HCT116 (cell line): ENCODE measurements around the gene RYR2. TPM values are rescaled to one million over a fixed set of nuclear protein-coding genes. Genes with fewer than 3 reads are reported as not detected.

ENCODE experiments used
- ATAC-seq: fragments of 200-7000 bp; cut with Tn5 transposase; 2 replicates; pipeline ENCODE4 v1.9.1; 2020; ENCODE audit warnings: mild to moderate bottlenecking, moderate library complexity
- BruUV-seq: library from RNA; stranded (reverse); fragments of 400-500 nt; replicated peaks from 2 replicates; lab custom pipeline; 2021; lab: Mats Ljungman, UMichigan
- CTCF ChIA-PET: fragments of 300-600 bp; sonication (Branson Sonifier 250); formaldehyde crosslinking; loops from one replicate; lab custom pipeline; 2021; ENCODE audit warnings: antibody characterized with exemption; lab: Charles Lee
- POLR2A ChIA-PET: fragments of 300-600, 350-600 bp; sonication (Branson Sonifier 250); formaldehyde crosslinking; loops from one replicate; lab custom pipeline; 2021; ENCODE audit warnings: antibody characterized with exemption; lab: Charles Lee
- RAD21 ChIA-PET, 2 experiments: fragments of 300-600 bp; sonication (Branson Sonifier 250); formaldehyde crosslinking; loops; one replicate each; lab custom pipeline; 2023; ENCODE audit warnings: low total read pairs in 2 of 2; ENCODE audit not compliant: uncharacterized antibody in 2 of 2, unreplicated experiment in 2 of 2, low non-redundant PET in 1 of 2; lab: Charles Lee
- DNase-seq: peaks from one replicate; pipeline ENCODE4 v3.0.0-alpha.2; 2010; ENCODE audit warnings: low read depth, low spot score
- H2AFZ ChIP-seq: fragments of 200-600 bp; shearing (Covaris generic), sonication (generic); 2 replicates; pipeline ENCODE4 v1.6.1; 2017; ENCODE audit warnings: low read depth, mixed run types, mixed read lengths, antibody characterized with exemption, low read length; ENCODE audit not compliant: poor library complexity, severe bottlenecking
- H3K27ac ChIP-seq: 2 replicates; pipeline ENCODE4 v1.5.1; 2012; ENCODE audit warnings: low read depth, low read length
- H3K27me3 ChIP-seq: fragments of 200-600 bp; sonication (generic); 2 replicates; pipeline ENCODE4 v1.6.1; 2016; ENCODE audit warnings: mixed run types, low read length, mixed read lengths; ENCODE audit not compliant: insufficient read depth
- H3K36me3 ChIP-seq, 2 experiments: fragments of 200-500 bp in 1 of 2; fragments of 200-600 bp in 1 of 2; sonication (Bioruptor generic) in 1 of 2; sonication (generic) in 1 of 2; 2 replicates each; pipeline versions ENCODE4 v1.5.1 to v1.6.1; 2014 to 2016; ENCODE audit warnings: low read length in 2 of 2, inconsistent platforms in 1 of 2, mixed read lengths in 1 of 2, mixed run types in 1 of 2; ENCODE audit not compliant: insufficient read depth in 2 of 2, control insufficient read depth in 1 of 2
- H3K4me1 ChIP-seq, 2 experiments: fragments of 200-600 bp in 1 of 2; sonication (generic) in 1 of 2; 2 replicates each; pipeline versions ENCODE4 v1.5.1 to v1.6.1; 2012 to 2017; ENCODE audit warnings: low read length in 2 of 2, inconsistent platforms in 1 of 2, mild to moderate bottlenecking in 1 of 2, mixed read lengths in 1 of 2, mixed run types in 1 of 2, moderate library complexity in 1 of 2; ENCODE audit not compliant: insufficient read depth in 2 of 2, control insufficient read depth in 1 of 2
- H3K4me2 ChIP-seq: fragments of 200-600 bp; sonication (generic); 2 replicates; pipeline ENCODE4 v1.6.1; 2017; ENCODE audit warnings: mixed run types, low read length, mixed read lengths
- H3K4me3 ChIP-seq, 2 experiments: fragments of 200-600 bp in 1 of 2; sonication (generic) in 1 of 2; replicated peaks in 1 of 2; 2 replicates each; pipeline ENCODE4 v1.5.1; 2011 to 2016; ENCODE audit warnings: low read length in 2 of 2, control low read depth in 1 of 2, low read depth in 1 of 2, mild to moderate bottlenecking in 1 of 2, mixed read lengths in 1 of 2, mixed run types in 1 of 2
- H3K79me2 ChIP-seq: fragments of 200-600 bp; sonication (generic); 2 replicates; pipeline ENCODE4 v1.6.1; 2017; ENCODE audit warnings: mild to moderate bottlenecking, mixed run types, low read length, moderate library complexity, mixed read lengths; ENCODE audit not compliant: insufficient read depth
- H3K9ac ChIP-seq: fragments of 200-600 bp; sonication (generic); 2 replicates; pipeline ENCODE4 v1.6.1; 2016; ENCODE audit warnings: low read length, mixed read lengths
- H3K9me2 ChIP-seq: fragments of 200-600 bp; sonication (generic), shearing (Covaris generic); 2 replicates; pipeline ENCODE4 v1.6.1; 2017; ENCODE audit warnings: mixed run types, mild to moderate bottlenecking, moderate library complexity; ENCODE audit not compliant: insufficient read depth
- H3K9me3 ChIP-seq, 2 experiments: fragments of 200-500 bp in 1 of 2; fragments of 200-600 bp in 1 of 2; sonication (Bioruptor generic) in 1 of 2; sonication (generic) in 1 of 2; 2 replicates each; pipeline ENCODE4 v1.6.1; 2014 to 2017; ENCODE audit warnings: low read length in 2 of 2, mixed read lengths in 2 of 2, inconsistent platforms in 1 of 2, low read depth in 1 of 2, mild to moderate bottlenecking in 1 of 2, mixed run types in 1 of 2, moderate library complexity in 1 of 2; ENCODE audit not compliant: control insufficient read depth in 1 of 2, insufficient read depth in 1 of 2
- H4K20me1 ChIP-seq: fragments of 200-600 bp; sonication (generic), shearing (Covaris generic); 2 replicates; pipeline ENCODE4 v1.6.1; 2017; ENCODE audit warnings: mixed run types, mild to moderate bottlenecking, moderate library complexity; ENCODE audit not compliant: insufficient read depth
- CBX3 ChIP-seq: IDR thresholded peaks from 2 replicates; pipeline ENCODE4 v1.6.1; 2012; ENCODE audit warnings: low read depth
- CEBPB ChIP-seq: IDR thresholded peaks from 2 replicates; pipeline ENCODE4 v1.6.1; 2012; ENCODE audit warnings: low read depth
- ELF1 ChIP-seq: IDR thresholded peaks from 2 replicates; pipeline ENCODE4 v1.6.1; 2012; ENCODE audit warnings: low read depth, borderline replicate concordance
- EZH2 ChIP-seq: fragments of 200-600 bp; sonication (generic); IDR thresholded peaks from 2 replicates; pipeline ENCODE4 v1.6.1; 2017; ENCODE audit warnings: antibody characterized with exemption, mixed run types
- EZH2phosphoT487 ChIP-seq: fragments of 200-600 bp; IDR thresholded peaks from 2 replicates; pipeline ENCODE4 v1.6.1; 2018; ENCODE audit warnings: antibody characterized with exemption, borderline replicate concordance
- FOSL1 ChIP-seq: IDR thresholded peaks from 2 replicates; pipeline ENCODE4 v1.6.1; 2012; ENCODE audit warnings: low read depth
- JUND ChIP-seq: IDR thresholded peaks from 2 replicates; pipeline ENCODE4 v1.6.1; 2012
- MAX ChIP-seq: IDR thresholded peaks from 2 replicates; pipeline ENCODE4 v1.6.1; 2012
- POLR2A ChIP-seq: IDR thresholded peaks from 2 replicates; pipeline ENCODE4 v1.7.0; 2011; ENCODE audit warnings: borderline replicate concordance; ENCODE audit not compliant: insufficient read depth, insufficient read length; ENCODE audit errors: extremely low read depth
- POLR2AphosphoS5 ChIP-seq: IDR thresholded peaks from 2 replicates; pipeline ENCODE4 v1.6.1; 2011; ENCODE audit warnings: mild to moderate bottlenecking, low read depth, low read length, moderate library complexity
- REST ChIP-seq: IDR thresholded peaks from 2 replicates; pipeline ENCODE4 v1.6.1; 2012; ENCODE audit warnings: low read depth
- SIN3A ChIP-seq: IDR thresholded peaks from 2 replicates; pipeline ENCODE4 v1.6.1; 2012; ENCODE audit warnings: low read depth
- SP1 ChIP-seq: IDR thresholded peaks from 2 replicates; pipeline ENCODE4 v1.6.1; 2012; ENCODE audit warnings: low read depth
- SRF ChIP-seq: IDR thresholded peaks from 2 replicates; pipeline ENCODE4 v1.6.1; 2012; ENCODE audit warnings: low read depth
- YY1 ChIP-seq: IDR thresholded peaks from 2 replicates; pipeline ENCODE4 v1.6.1; 2011; ENCODE audit warnings: low read length, low read depth, moderate library complexity, mild to moderate bottlenecking; ENCODE audit not compliant: insufficient replicate concordance; ENCODE audit errors: extremely low read depth
- ZNF274 ChIP-seq: fragments of 200-500 bp; sonication (Bioruptor generic); IDR thresholded peaks from 2 replicates; pipeline ENCODE4 v1.6.1; 2014; ENCODE audit warnings: mild to moderate bottlenecking, low read depth, low read length, inconsistent platforms
- intact Hi-C: fragments of 100-400 bp; cut with micrococcal nuclease; formaldehyde crosslinking; loops from 2 replicates; pipeline ENCODE4 v1.10.0; 2022
- total RNA-seq: library from RNA; stranded (reverse); gene quantifications from one replicate; pipeline ENCODE4 v1.2.1, GENCODE V29; 2021; ENCODE audit not compliant: unreplicated experiment
- TF ChIP-seq, protein P1 (sequence below): IDR thresholded peaks from 2 replicates; pipeline ENCODE4 v1.6.1; 2011; ENCODE audit warnings: mild to moderate bottlenecking, low read length, moderate library complexity; ENCODE audit not compliant: insufficient replicate concordance; ENCODE audit errors: extremely low read depth

Gene RYR2
- total RNA-seq, 1 experiment from 2014 or later: 0.02 TPM

GRCh38 chr1:237858992-237859391 is 817.0 kb downstream of the RYR2 start:
- no peaks in the 10 kb centered on the region for H3K9me2 ChIP-seq
- no peak overlapping the region for H2AFZ ChIP-seq
- peaks cover 7 to 10% of the 10 kb centered on the region in 2 experiments; a peak in 2 of 4 replicates for H3K9me3 ChIP-seq
- H4K20me1 ChIP-seq: no peaks in the 10 kb centered on the region
- H3K4me2 ChIP-seq: no peak overlapping the region
- ChIA-PET POLR2A (no interaction called here), RAD21 (no interaction called here), CTCF (no interaction called here)
- intact Hi-C loops: no loop called here
- BruUV-seq: no TSS peak
- H3K4me3 ChIP-seq: no peak overlapping the region
- H3K36me3 ChIP-seq: no peaks in the 10 kb centered on the region
- DNase-seq: no peak
- H3K27ac ChIP-seq: no peak overlapping the region
- no peaks in the 10 kb centered on the region for H3K27me3 ChIP-seq
- TF ChIP-seq CEBPB (no peak), EZH2phosphoT487 (no peak), CBX3 (no peak)
- no peaks in the 10 kb centered on the region for H3K79me2 ChIP-seq
- H3K9ac ChIP-seq: no peak overlapping the region
- no peaks in the 10 kb centered on the region for H3K4me1 ChIP-seq
- ATAC-seq: no peak

GRCh38 chr1:237861944-237862343 is 820.0 kb downstream of the RYR2 start:
- CTCF ChIA-PET: no interaction called here
- peaks cover 7 to 18% of the 10 kb centered on the region in 2 experiments; a peak in 2 of 4 replicates for H3K9me3 ChIP-seq
- no peaks in the 10 kb centered on the region for H3K27me3 ChIP-seq
- ATAC-seq (no peak), DNase-seq (no peak)
- H3K9me2 ChIP-seq: no peaks in the 10 kb centered on the region
- H3K4me2 ChIP-seq: no peak overlapping the region
- H3K4me3 ChIP-seq: no peak overlapping the region
- RAD21 ChIA-PET: no interaction called here
- intact Hi-C loops: no loop called here
- no TSS peak for BruUV-seq
- H2AFZ ChIP-seq: no peak overlapping the region
- no peaks in the 10 kb centered on the region for H4K20me1 ChIP-seq
- H3K79me2 ChIP-seq: no peaks in the 10 kb centered on the region
- POLR2A ChIA-PET: no interaction called here
- no peak overlapping the region for H3K27ac ChIP-seq
- no peaks in the 10 kb centered on the region for H3K4me1 ChIP-seq
- no peak overlapping the region for H3K9ac ChIP-seq
- H3K36me3 ChIP-seq: no peaks in the 10 kb centered on the region
- TF ChIP-seq EZH2phosphoT487 (no peak), JUND (no peak), ZNF274 (no peak), SIN3A (no peak), ELF1 (no peak), CEBPB (no peak), SRF (no peak), YY1 (no peak), POLR2AphosphoS5 (no peak), MAX (no peak), SP1 (no peak), CBX3 (no peak), REST (no peak), FOSL1 (no peak), POLR2A (no peak), EZH2 (no peak)
- TF ChIP-seq, protein P1, sequence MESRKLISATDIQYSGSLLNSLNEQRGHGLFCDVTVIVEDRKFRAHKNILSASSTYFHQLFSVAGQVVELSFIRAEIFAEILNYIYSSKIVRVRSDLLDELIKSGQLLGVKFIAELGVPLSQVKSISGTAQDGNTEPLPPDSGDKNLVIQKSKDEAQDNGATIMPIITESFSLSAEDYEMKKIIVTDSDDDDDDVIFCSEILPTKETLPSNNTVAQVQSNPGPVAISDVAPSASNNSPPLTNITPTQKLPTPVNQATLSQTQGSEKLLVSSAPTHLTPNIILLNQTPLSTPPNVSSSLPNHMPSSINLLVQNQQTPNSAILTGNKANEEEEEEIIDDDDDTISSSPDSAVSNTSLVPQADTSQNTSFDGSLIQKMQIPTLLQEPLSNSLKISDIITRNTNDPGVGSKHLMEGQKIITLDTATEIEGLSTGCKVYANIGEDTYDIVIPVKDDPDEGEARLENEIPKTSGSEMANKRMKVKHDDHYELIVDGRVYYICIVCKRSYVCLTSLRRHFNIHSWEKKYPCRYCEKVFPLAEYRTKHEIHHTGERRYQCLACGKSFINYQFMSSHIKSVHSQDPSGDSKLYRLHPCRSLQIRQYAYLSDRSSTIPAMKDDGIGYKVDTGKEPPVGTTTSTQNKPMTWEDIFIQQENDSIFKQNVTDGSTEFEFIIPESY: no peak
